Type B pancreatic cell (in vitro differentiated cells): ENCODE data around the gene PTX3. TPM values are rescaled to one million over a fixed set of nuclear protein-coding genes. Genes with fewer than 3 reads are reported as not detected.

Experiments
- DNase-seq: peaks from one replicate; pipeline ENCODE4 v3.0.0; 2021; ENCODE audit warnings: mixed read lengths; ENCODE audit not compliant: unreplicated experiment; ENCODE audit errors: extremely low spot score
- H3K27ac Mint-ChIP-seq: 2 replicates; pipeline ENCODE4 v1.8.0; 2021; ENCODE audit warnings: mild to moderate bottlenecking, mixed read lengths
- H3K27me3 Mint-ChIP-seq: 2 replicates; pipeline ENCODE4 v1.8.0; 2021; ENCODE audit warnings: mixed read lengths
- H3K36me3 Mint-ChIP-seq: 2 replicates; pipeline ENCODE4 v1.8.0; 2021; ENCODE audit warnings: mixed read lengths
- H3K4me1 Mint-ChIP-seq: one replicate; pipeline ENCODE4 v1.8.0; 2021; ENCODE audit warnings: mixed read lengths; ENCODE audit not compliant: unreplicated experiment
- H3K4me3 Mint-ChIP-seq: 2 replicates; pipeline ENCODE4 v1.8.0; 2021; ENCODE audit warnings: mild to moderate bottlenecking, mixed read lengths
- H3K9me3 Mint-ChIP-seq: 2 replicates; pipeline ENCODE4 v1.8.0; 2021; ENCODE audit warnings: mixed read lengths
- CTCF ChIP-seq: fragments of 200-600 bp; sonication (generic); conservative IDR thresholded peaks from 2 replicates; pipeline ENCODE4 v1.5.0; 2021; ENCODE audit warnings: antibody characterized with exemption, mild to moderate bottlenecking
- long read RNA-seq: library from polyadenylated mRNA; unstranded; transcript quantifications from one replicate; pipeline ENCODE4 v2.0.0, GENCODE V29; 2020
- total RNA-seq: library from RNA; stranded (reverse); gene quantifications from 2 replicates; pipeline ENCODE4 v1.2.1, GENCODE V29; 2021; ENCODE audit warnings: low replicate concordance

The PTX3 gene
- 1.7 and 42.2 TPM in 2 replicates for total RNA-seq
- long read RNA-seq, partial matches to known transcripts: 1 of 1 reads
- long read RNA-seq, other reads (novel, unspliced or antisense): 0 of 1 reads

DNA sequence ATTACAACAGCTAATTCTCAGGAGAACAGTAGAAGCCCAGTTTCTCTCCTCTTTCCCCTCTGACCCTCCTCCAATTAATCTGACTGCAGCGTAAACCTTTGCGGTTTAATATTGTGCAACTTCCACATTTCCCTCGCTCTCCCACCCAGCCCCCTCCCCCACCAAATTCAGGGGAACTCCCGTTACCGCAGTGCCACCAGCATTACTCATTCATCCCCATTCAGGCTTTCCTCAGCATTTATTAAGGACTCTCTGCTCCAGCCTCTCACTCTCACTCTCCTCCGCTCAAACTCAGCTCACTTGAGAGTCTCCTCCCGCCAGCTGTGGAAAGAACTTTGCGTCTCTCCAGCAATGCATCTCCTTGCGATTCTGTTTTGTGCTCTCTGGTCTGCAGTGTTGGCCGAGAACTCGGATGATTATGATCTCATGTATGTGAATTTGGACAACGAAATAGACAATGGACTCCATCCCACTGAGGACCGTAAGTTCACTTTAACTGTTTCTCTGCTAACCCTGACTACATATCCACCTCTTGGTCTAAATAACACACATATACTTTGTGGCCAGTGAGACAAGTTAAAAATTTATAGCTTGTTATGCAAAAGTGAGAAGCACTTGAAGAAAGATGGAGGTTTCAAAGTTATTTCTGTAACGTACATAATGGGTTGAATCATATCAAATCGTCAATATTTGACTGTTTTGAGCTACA lies at the start of gene PTX3:
Gene PTX3, plus strand, starts transcription at position 268 of the 709 bp plus-strand sequence. Its CDS starts 84 bp downstream, at position 352.
- H3K4me3 Mint-ChIP-seq: peak within 1 kb of the TSS; percentile 87
- peaks cover 4% of the 10 kb centered on the region for H3K36me3 Mint-ChIP-seq
- H3K27me3 Mint-ChIP-seq: peaks cover 32% of the 10 kb centered on the region
- DNase-seq: no peak
- TF ChIP-seq CTCF: no peak
- peaks cover 14% of the 10 kb centered on the region for H3K4me1 Mint-ChIP-seq
- H3K9me3 Mint-ChIP-seq: no peaks in the 10 kb centered on the region
- peak within 1 kb of the TSS; percentile 63 for H3K27ac Mint-ChIP-seq

DNA sequence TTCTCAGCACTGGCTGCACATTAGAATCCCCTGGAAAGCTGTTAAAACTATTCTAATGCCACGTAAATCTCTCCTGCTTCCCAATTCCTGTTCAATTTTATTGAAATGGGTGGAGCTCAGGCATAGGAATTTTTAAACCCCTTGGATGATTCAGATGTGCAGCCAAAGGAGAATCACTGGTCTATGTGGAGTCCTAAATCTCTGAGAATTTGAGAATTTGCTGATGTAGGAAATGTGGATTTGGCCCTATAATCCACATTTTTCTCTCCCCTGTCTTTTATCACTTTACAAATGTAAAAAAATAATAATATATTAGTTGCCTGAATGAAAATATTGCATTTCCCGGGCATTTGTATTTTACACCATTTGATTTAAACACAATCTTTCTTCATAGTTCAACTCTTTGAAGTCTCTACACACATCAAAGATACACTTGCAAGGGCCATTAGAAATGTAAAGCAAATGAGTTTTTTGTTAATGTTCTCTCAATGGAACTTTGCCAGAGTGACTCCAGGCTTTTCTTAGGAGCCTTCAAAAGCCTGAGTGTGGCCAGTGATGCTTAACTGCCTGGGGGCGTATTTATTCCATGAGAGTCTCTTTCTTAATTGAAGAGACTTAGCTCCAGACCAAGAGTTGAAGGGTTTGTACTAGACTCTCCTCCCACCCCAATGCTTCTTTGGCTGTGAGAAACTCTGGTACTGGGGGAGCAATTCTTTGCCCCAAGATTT lies 48.8 kb upstream of the PTX3 start:
- no peak overlapping the region for H3K27ac Mint-ChIP-seq
- TF ChIP-seq CTCF: no peak
- no peak for DNase-seq
- no peak overlapping the region for H3K4me3 Mint-ChIP-seq
- H3K9me3 Mint-ChIP-seq: peaks cover 7% of the 10 kb centered on the region
- H3K36me3 Mint-ChIP-seq: peaks cover 6% of the 10 kb centered on the region
- H3K27me3 Mint-ChIP-seq: no peaks in the 10 kb centered on the region
- H3K4me1 Mint-ChIP-seq: no peaks in the 10 kb centered on the region

DNA sequence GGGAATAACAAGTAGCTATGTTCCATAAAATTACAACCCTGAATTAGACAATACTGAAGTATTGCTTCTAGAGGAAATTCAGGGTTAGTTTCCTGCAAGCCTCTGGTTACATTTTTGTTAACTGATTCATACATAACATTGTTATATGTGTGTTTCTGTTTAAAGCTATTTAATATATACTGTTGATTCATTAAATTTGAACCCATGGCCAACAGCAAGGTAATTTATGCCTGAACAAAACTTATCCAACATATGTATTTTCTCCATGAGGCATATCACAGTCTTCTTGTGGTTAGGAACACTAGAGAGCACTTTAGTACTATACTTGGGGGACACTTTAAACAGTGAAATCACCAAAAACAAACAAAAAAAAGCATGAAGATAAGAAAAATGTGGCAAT lies 47.7 kb upstream of the PTX3 start:
- DNase-seq: no peak
- Mint-ChIP-seq H3K4me3 (no peak overlapping the region), H3K36me3 (peaks cover 6% of the 10 kb centered on the region), H3K27ac (no peak overlapping the region), H3K4me1 (no peaks in the 10 kb centered on the region), H3K27me3 (no peaks in the 10 kb centered on the region), H3K9me3 (peaks cover 7% of the 10 kb centered on the region)
- no peak for TF ChIP-seq CTCF

DNA sequence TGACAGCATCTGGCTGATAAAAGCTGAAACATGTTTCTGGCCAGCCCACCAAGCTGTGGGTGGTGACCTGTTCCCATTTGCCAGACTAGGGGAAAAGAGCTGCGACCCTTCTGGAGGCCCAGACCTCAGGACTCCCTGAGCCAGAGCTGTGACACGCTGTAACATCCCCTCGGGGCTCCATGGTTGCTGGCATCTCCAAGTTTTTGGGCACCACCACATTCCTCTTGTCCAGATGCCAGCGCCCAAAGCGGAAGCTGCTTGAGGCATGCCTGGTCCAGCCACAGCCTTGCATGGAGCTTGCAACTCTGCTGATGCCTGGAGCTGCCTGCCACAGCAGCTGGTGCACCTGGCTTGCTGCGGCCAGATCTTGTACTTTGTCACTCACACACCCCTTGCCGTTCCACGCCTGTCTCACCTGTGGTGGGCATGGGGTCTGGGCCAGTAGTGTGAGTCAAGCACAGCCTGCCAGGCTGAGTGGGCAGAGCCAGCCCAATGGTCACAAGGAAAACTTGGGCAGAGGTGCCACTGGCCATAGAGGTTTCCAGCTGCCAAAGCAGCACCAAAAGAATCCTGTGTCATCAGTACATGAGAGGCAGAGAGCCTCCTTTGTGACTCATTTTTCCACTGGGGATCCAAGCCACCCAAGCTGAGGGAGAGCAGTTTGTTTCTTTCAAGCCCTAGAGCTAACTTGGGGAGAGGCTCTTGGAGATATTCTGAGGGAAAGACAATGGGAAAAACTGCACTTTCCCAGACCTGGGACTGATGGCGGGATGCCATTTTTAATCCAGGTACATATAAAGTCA lies 45.7 kb upstream of the PTX3 start:
- no peak overlapping the region for H3K4me3 Mint-ChIP-seq
- H3K27ac Mint-ChIP-seq: no peak overlapping the region
- H3K9me3 Mint-ChIP-seq: peaks cover 7% of the 10 kb centered on the region
- H3K36me3 Mint-ChIP-seq: peaks cover 6% of the 10 kb centered on the region
- no peak for DNase-seq
- no peaks in the 10 kb centered on the region for H3K4me1 Mint-ChIP-seq
- no peak for TF ChIP-seq CTCF
- H3K27me3 Mint-ChIP-seq: no peaks in the 10 kb centered on the region

DNA sequence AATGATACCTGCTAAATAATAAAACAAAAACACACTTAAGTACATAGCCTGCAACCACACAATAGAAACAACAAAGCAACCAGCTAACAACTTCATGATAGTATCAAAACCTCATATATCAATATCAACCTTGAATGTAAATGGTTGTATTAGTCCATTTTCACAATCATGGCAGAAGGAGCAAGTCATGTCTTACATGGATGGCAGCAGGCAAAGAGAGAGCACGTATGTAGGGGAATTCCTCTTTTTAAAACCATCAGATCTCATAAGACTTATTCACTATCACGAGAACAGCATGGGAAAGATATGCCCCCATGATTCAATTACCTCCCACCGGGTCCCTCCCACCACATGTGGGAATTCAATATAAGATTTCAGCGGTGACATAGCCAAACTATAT lies 44.5 kb upstream of the PTX3 start:
- peaks cover 7% of the 10 kb centered on the region for H3K9me3 Mint-ChIP-seq
- H3K4me3 Mint-ChIP-seq: no peak overlapping the region
- TF ChIP-seq CTCF: no peak
- H3K36me3 Mint-ChIP-seq: peaks cover 6% of the 10 kb centered on the region
- H3K4me1 Mint-ChIP-seq: no peaks in the 10 kb centered on the region
- DNase-seq: no peak
- H3K27ac Mint-ChIP-seq: no peak overlapping the region
- H3K27me3 Mint-ChIP-seq: no peaks in the 10 kb centered on the region
